ENCODE measurements around the gene INKA2.
A peak's percentile ranks its signal among the peaks of the same experiment; 100 is the strongest.

INKA2 gene

DNA sequence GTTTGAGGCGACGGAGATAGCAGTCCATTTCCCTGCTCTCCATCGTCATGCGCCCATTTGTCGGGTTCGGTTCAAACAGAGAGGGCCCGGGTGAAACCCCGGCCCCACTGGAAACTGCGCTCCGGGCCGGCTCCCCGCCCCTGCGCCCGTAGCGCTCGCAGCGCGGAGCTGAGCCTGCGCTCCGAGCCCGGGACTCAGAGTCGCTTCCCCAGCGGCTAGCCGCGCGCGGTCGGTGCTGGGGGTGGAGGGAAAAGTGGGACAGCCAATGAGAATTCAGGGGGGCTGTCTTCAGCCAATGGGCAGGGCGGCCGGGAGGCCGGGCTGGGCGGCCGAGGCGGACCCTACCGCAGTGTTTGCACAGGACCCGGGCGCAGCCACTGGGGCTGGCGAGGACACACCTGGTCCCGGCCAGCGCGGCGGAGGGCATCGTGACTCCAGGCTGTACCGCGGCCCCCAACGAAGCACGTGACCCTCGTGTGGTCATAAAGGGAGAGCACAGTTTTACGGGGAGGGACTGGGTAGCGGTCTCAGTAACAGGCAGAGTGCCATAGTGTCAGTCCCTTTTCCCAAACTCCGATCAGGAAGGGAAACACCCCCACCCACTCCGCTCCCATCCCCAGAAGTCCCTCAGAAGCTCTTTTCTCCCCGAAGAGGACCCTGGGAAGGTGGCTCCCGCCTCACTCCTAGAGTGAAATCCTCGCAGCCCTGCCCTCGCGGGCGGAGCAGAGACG lies at the start of gene INKA2:
Gene INKA2, minus strand, starts transcription at position 202 of the 731 bp plus-strand sequence. Its CDS starts 153 bp downstream, at position 49.
- TF ChIP-seq, protein P1, sequence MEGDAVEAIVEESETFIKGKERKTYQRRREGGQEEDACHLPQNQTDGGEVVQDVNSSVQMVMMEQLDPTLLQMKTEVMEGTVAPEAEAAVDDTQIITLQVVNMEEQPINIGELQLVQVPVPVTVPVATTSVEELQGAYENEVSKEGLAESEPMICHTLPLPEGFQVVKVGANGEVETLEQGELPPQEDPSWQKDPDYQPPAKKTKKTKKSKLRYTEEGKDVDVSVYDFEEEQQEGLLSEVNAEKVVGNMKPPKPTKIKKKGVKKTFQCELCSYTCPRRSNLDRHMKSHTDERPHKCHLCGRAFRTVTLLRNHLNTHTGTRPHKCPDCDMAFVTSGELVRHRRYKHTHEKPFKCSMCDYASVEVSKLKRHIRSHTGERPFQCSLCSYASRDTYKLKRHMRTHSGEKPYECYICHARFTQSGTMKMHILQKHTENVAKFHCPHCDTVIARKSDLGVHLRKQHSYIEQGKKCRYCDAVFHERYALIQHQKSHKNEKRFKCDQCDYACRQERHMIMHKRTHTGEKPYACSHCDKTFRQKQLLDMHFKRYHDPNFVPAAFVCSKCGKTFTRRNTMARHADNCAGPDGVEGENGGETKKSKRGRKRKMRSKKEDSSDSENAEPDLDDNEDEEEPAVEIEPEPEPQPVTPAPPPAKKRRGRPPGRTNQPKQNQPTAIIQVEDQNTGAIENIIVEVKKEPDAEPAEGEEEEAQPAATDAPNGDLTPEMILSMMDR (IDR thresholded peaks at IDR 0.05; ENCODE audit: low read depth, low read length, missing control alignments) = no peak
- DNase-seq (ENCODE audit: extremely low read depth, low read depth) = peak; percentile 47
- H3K4me3 ChIP-seq (replicated peaks; ENCODE audit: low read depth, low read length) = peak within 1 kb of the TSS; percentile 54

DNA sequence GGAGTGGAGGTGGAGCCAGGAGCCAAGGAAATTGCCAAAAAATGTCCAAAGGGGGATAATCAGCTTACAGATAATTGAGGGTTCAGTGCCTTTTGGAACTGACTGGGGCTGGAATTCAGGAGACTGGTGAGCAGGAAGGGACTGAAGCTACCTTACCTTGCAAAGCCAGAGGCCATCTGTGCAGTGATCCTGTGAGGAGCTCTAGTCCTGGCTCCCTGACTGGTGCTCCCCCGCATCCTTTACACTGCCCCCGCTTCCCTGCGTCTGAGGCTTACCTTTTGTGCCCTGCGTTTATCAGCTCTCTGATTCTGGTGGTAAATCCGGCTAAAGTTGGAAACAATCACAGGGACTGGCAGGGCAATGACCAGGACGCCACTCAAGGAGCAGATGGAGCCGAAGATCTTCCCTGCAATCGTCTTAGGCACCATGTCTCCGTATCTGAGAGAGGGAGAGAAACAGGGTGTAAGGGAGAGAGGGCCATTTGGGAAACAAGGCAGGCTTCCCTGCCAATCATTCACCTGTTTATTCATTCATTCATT lies 47.5 kb upstream of the INKA2 start:
- no peak for DNase-seq (ENCODE audit: extremely low read depth, low read depth)
- H3K4me3 ChIP-seq (replicated peaks; ENCODE audit: low read depth, low read length) = no peak overlapping the region
- TF ChIP-seq, protein P1 (IDR thresholded peaks at IDR 0.05; ENCODE audit: low read depth, low read length, missing control alignments) = no peak

DNA sequence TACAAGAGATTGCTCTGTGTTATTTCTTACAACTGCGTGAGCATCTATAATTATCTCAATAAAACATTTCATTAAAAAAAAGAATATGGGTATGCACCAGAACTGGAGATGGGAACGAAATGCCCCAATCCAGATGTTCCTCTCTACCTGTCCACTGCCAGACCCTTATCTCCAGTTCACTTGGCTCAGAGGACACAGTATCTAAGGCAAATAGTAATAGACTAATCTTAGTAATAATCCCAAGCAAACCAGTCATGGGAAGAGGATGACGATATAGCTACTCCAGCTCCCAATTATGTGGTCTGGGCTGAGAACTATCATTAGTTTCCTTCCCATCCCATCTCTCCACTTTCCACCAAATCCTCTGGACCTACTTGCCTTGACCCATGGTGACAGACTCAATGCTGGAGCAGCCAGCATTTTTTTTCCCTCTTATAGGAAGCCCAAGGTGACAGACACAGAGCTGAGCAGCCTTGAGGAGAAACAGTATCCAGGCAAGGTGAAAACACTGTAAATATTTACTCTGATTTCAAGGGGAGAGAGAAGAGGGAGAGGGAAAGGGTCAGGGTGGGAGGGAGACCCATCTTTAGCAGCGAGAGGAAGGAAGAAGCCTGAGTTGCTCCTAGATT lies 45.2 kb upstream of the INKA2 start:
- TF ChIP-seq, protein P1 (IDR thresholded peaks at IDR 0.05; ENCODE audit: low read depth, low read length, missing control alignments) = no peak
- DNase-seq (ENCODE audit: extremely low read depth, low read depth) = no peak

DNA sequence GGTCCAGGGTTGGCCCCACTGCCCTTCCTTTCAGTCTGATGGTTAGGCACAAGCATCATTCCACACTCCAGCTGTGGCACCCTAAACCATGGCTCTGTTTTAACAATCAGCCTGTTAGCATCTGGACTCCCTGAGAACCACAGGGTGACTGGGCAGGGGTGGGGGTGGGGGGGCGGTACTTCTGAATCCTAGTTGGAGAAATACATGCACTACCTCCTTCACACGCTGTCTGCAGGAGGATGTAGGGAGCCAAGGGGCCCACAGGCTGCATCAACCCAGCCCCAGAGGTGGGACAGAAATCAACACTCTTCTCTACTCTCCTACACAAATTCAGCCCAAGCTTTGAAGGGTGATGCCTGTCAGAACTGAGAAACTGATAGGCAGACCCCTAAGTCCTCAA lies 40.4 kb upstream of the INKA2 start:
- DNase-seq (ENCODE audit: extremely low read depth, low read depth) = no peak
- TF ChIP-seq, protein P1 (IDR thresholded peaks at IDR 0.05; ENCODE audit: low read depth, low read length, missing control alignments) = no peak

More for the DNA sequence above, 45.2 kb upstream of the INKA2 start:
- no peak overlapping the region for H3K4me3 ChIP-seq (replicated peaks; ENCODE audit: low read depth, low read length)

DNA sequence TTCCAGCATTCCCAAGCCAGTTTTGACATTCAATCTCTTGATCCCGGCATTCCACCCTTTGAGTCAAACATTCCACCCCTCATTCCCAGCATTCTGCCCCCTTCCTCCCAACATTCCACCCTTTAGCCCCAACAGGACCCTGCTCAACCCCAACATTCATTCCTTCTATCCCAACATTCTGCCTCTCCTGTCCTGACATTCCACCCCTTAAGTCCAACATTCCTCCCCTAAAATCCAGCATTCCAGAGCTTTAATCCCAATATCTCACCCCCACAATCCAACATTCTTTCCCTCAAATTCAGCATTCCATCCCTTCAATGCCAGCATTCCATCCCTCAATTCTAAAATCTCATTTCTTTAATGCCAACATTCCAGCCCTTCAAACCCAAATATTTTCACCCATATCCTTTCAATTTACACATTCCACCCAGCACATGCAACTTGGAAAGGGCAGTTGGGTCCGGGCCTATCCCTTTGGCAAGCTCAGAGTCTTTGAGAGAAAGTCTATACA lies 39.4 kb upstream of the INKA2 start:
- DNase-seq (ENCODE audit: extremely low read depth, low read depth) = peak; percentile 17
- TF ChIP-seq, protein P1 (IDR thresholded peaks at IDR 0.05; ENCODE audit: low read depth, low read length, missing control alignments) = no peak
- no peak overlapping the region for H3K4me3 ChIP-seq (replicated peaks; ENCODE audit: low read depth, low read length)

More for the DNA sequence above, 40.4 kb upstream of the INKA2 start:
- H3K4me3 ChIP-seq (replicated peaks; ENCODE audit: low read depth, low read length) = no peak overlapping the region

DNA sequence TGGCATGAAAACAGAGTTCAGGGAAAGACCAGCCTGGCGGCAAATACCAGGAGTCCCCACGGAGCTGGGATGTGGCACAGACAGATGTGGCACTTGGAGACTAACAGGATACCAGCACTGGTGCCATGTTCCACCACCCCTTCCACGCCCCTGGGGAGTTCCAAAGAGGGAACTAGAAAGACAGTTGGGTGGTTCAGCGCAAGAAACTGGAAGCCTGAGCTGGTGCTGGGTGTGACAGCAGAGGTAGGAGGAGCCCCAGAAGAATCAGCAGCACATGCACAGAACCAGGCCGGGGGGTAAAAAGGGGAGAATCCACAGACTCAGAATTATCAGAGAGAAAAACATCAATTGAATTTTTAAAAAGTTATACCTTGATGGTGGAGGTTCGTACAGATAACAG lies 38.9 kb upstream of the INKA2 start:
- no peak overlapping the region for H3K4me3 ChIP-seq (replicated peaks; ENCODE audit: low read depth, low read length)
- no peak for DNase-seq (ENCODE audit: extremely low read depth, low read depth)
- TF ChIP-seq, protein P1 (IDR thresholded peaks at IDR 0.05; ENCODE audit: low read depth, low read length, missing control alignments) = no peak
